K562 (cell line): ENCODE results near the gene ATP13A4. TPM values are rescaled to one million over a fixed set of nuclear protein-coding genes. Genes with fewer than 3 reads are reported as not detected.

ENCODE experiments used
- FIP1L1 ChIP-seq: fragments of 200-400 bp; formaldehyde crosslinking; IDR thresholded peaks from 2 replicates; pipeline ENCODE4 v1.6.1; 2018; ENCODE audit warnings: mild to moderate bottlenecking, low read depth, low read length; ENCODE audit not compliant: poor library complexity, severe bottlenecking
- JUNB ChIP-seq: fragments of 450-650 bp; formaldehyde crosslinking; conservative IDR thresholded peaks from 2 replicates; pipeline ENCODE4 v1.4.0; 2020; ENCODE audit warnings: mild to moderate bottlenecking
- MYC ChIP-seq, 2 experiments: fragments of 250-450 bp in 1 of 2; sonication (Bioruptor Pico) in 1 of 2; IDR thresholded peaks; 2 replicates each; pipeline versions ENCODE4 v1.5.1 to v1.6.1; 2012 to 2021; ENCODE audit warnings: low read depth in 2 of 2, borderline replicate concordance in 1 of 2, improper control_type of control experiment in 1 of 2, low read length in 1 of 2, mild to moderate bottlenecking in 1 of 2, moderate library complexity in 1 of 2
- NRF1 ChIP-seq, 2 experiments: fragments of 450-650 bp; IDR thresholded peaks in 1 of 2; conservative IDR thresholded peaks in 1 of 2; 2 replicates each; pipeline ENCODE4 v1.6.1; 2014; ENCODE audit warnings: mild to moderate bottlenecking in 2 of 2
- SMARCC2 ChIP-seq: fragments of 450-650 bp; IDR thresholded peaks from 2 replicates; pipeline ENCODE4 v1.6.1; 2017; ENCODE audit warnings: antibody characterized with exemption, moderate library complexity, mild to moderate bottlenecking, low read depth
- THRA ChIP-seq: fragments of 450-650 bp; IDR thresholded peaks from 2 replicates; pipeline ENCODE4 v1.6.1; 2017; ENCODE audit warnings: mild to moderate bottlenecking, moderate library complexity
- U2AF1 ChIP-seq: fragments of 200-400 bp; formaldehyde crosslinking; optimal IDR thresholded peaks from 2 replicates; pipeline ENCODE3; 2017; ENCODE audit warnings: mild to moderate bottlenecking, low read depth, low read length, moderate library complexity
- U2AF2 ChIP-seq: fragments of 200-400 bp; formaldehyde crosslinking; optimal IDR thresholded peaks from 2 replicates; pipeline ENCODE3; 2017; ENCODE audit warnings: low read depth, mild to moderate bottlenecking, low read length
- ZHX1 ChIP-seq: fragments of 150-350 bp; conservative IDR thresholded peaks from 2 replicates; pipeline ENCODE4 v1.6.1; 2014; ENCODE audit warnings: low read length
- ZNF584 ChIP-seq: fragments of 200-800 bp; sonication (Bioruptor generic); IDR thresholded peaks from 2 replicates; pipeline ENCODE4 v1.6.1; 2016; ENCODE audit warnings: low read depth, mild to moderate bottlenecking, missing genetic modification characterization, missing compliant biosample characterization
- polyA plus RNA-seq, 8 experiments: library from polyadenylated mRNA; depleted of rRNA in 4 of 8; stranded (reverse) in 5 of 8; unstranded in 3 of 8; fragments of >200 nt; fragmentation: Nextera tagmentation in 2 of 8; fragmentation: Illumina TruSeq in 1 of 8; extraction: Ambion mirVana in 2 of 8; extraction: Trizol in 1 of 8; gene quantifications; 2 replicates each; pipeline versions ENCODE4 v1.2.1 to v1.2.3, GENCODE V29; 2011 to 2014; ENCODE audit warnings: inconsistent platforms in 1 of 8, missing spikeins in 1 of 8
- total RNA-seq, 7 experiments: library from RNA; depleted of rRNA in 6 of 7; stranded (reverse); fragments of >200 nt in 6 of 7; fragmentation: Illumina TruSeq in 2 of 7; extraction: Trizol in 2 of 7; gene quantifications; 2 replicates each; pipeline versions ENCODE4 v1.2.1 to v1.2.3, GENCODE V29; 2011 to 2021; ENCODE audit warnings: low replicate concordance in 1 of 7

Gene ATP13A4
- total and polyA plus RNA-seq, 9 of the 15 experiments (the other 6 are each of a cell fraction or from before 2014, with no cell fraction given): 0.03 to 0.14 (median 0.07) TPM; not detected in 6

- TF ChIP-seq MYC (IDR thresholded peaks at IDR 0.05; ENCODE audit: low read depth, low read length) (no peak), MYC (CRISPR knock-in tag; IDR thresholded peaks at IDR 0.05; ENCODE audit: borderline replicate concordance, low read depth) (no peak), ZHX1 (no peak), NRF1 (conservative IDR thresholded peaks at IDR 0.05 in 1 of 2, IDR thresholded peaks at IDR 0.05 in 1 of 2) (no peak), U2AF1 (no peak), ZNF584 (no peak), THRA (no peak), FIP1L1 (no peak), JUNB (no peak), SMARCC2 (no peak), U2AF2 (no peak)
These were observed 84.0 kb downstream of the ATP13A4 start (continued) for GRCh38 chr3:193470710-193471109.
